Measurements from ENCODE around the gene EPHB2.

EPHB2 gene

DNA sequence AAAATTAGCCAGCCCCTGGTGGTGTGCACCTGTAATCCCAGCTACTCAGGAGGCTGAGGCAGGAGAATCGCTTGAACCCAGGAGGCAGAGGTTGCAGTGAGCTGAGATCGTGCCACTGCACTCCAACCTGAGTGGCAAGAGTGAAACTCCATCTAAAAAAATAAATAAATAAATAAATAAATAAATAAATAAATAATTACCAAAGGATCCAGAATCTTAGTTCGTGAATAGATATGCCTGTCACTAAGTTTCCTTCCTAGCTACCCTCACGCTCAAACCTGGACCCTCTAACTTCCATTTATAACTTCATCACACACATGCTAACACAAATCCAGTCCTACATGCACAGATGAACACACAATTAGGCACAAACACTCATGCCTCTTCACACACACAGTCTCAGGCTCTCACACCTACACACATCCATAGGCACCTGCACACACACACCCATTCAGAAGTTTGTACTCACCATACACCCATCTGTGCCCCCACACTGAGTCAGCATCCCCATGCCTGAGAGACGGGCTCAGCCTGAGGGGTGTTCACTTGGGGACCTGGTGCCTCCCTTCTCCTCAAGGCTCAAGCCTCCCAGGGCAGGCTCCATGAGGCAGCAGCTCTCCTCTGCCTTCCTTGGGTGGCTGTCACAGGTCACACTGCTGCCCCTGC lies 200.5 kb downstream of the EPHB2 start:
- no peak overlapping the region for H3K27ac ChIP-seq
- TF ChIP-seq ZFX (IDR thresholded peaks at IDR 0.05; ENCODE audit: borderline replicate concordance) = no peak
- TF ChIP-seq, protein P1, sequence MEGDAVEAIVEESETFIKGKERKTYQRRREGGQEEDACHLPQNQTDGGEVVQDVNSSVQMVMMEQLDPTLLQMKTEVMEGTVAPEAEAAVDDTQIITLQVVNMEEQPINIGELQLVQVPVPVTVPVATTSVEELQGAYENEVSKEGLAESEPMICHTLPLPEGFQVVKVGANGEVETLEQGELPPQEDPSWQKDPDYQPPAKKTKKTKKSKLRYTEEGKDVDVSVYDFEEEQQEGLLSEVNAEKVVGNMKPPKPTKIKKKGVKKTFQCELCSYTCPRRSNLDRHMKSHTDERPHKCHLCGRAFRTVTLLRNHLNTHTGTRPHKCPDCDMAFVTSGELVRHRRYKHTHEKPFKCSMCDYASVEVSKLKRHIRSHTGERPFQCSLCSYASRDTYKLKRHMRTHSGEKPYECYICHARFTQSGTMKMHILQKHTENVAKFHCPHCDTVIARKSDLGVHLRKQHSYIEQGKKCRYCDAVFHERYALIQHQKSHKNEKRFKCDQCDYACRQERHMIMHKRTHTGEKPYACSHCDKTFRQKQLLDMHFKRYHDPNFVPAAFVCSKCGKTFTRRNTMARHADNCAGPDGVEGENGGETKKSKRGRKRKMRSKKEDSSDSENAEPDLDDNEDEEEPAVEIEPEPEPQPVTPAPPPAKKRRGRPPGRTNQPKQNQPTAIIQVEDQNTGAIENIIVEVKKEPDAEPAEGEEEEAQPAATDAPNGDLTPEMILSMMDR (IDR thresholded peaks at IDR 0.05) = no peak

DNA sequence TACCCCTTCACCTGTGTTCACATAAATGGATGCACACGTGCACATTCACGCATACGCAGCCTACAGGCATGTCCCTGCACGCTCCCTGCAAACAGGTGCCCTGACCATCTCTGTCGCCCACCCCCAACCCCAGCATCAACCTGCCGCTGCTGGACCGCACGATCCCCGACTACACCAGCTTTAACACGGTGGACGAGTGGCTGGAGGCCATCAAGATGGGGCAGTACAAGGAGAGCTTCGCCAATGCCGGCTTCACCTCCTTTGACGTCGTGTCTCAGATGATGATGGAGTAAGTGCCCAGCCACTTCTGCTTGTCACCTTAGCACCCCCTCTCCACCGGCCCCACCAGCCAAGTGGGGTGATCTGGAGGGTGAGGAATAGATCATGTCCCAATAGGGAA lies 201.7 kb downstream of the EPHB2 start:
- H3K27ac ChIP-seq = no peak overlapping the region
- no peak for TF ChIP-seq ZFX (IDR thresholded peaks at IDR 0.05; ENCODE audit: borderline replicate concordance)
- TF ChIP-seq, protein P1 (IDR thresholded peaks at IDR 0.05) = no peak

DNA sequence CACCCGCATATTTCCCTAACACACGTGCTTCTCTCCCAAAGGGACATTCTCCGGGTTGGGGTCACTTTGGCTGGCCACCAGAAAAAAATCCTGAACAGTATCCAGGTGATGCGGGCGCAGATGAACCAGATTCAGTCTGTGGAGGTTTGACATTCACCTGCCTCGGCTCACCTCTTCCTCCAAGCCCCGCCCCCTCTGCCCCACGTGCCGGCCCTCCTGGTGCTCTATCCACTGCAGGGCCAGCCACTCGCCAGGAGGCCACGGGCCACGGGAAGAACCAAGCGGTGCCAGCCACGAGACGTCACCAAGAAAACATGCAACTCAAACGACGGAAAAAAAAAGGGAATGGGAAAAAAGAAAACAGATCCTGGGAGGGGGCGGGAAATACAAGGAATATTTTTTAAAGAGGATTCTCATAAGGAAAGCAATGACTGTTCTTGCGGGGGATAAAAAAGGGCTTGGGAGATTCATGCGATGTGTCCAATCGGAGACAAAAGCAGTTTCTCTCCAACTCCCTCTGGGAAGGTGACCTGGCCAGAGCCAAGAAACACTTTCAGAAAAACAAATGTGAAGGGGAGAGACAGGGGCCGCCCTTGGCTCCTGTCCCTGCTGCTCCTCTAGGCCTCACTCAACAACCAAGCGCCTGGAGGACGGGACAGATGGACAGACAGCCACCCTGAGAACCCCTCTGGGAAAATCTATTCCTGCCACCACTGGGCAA lies 202.9 kb downstream of the EPHB2 start:
- H3K27ac ChIP-seq = no peak overlapping the region
- TF ChIP-seq, protein P1 (IDR thresholded peaks at IDR 0.05) = no peak
- no peak for TF ChIP-seq ZFX (IDR thresholded peaks at IDR 0.05; ENCODE audit: borderline replicate concordance)

DNA sequence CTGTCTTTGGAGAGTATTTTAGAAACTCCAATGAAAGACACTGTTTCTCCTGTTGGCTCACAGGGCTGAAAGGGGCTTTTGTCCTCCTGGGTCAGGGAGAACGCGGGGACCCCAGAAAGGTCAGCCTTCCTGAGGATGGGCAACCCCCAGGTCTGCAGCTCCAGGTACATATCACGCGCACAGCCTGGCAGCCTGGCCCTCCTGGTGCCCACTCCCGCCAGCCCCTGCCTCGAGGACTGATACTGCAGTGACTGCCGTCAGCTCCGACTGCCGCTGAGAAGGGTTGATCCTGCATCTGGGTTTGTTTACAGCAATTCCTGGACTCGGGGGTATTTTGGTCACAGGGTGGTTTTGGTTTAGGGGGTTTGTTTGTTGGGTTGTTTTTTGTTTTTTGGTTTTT lies 203.5 kb downstream of the EPHB2 start:
- no peak overlapping the region for H3K27ac ChIP-seq

DNA sequence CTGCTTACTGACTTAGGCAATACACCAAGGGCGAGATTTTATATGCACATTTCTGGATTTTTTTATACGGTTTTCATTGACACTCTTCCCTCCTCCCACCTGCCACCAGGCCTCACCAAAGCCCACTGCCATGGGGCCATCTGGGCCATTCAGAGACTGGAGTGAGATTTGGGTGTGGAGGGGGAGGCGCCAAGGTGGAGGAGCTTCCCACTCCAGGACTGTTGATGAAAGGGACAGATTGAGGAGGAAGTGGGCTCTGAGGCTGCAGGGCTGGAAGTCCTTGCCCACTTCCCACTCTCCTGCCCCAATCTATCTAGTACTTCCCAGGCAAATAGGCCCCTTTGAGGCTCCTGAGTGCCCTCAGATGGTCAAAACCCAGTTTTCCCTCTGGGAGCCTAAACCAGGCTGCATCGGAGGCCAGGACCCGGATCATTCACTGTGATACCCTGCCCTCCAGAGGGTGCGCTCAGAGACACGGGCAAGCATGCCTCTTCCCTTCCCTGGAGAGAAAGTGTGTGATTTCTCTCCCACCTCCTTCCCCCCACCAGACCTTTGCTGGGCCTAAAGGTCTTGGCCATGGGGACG lies 204.1 kb downstream of the EPHB2 start:
- TF ChIP-seq ZFX (IDR thresholded peaks at IDR 0.05; ENCODE audit: borderline replicate concordance) = no peak
- TF ChIP-seq, protein P1 (IDR thresholded peaks at IDR 0.05) = no peak
- H3K27ac ChIP-seq = no peak overlapping the region

More for the DNA sequence above, 203.5 kb downstream of the EPHB2 start:
- no peak for TF ChIP-seq ZFX (IDR thresholded peaks at IDR 0.05; ENCODE audit: borderline replicate concordance)
- TF ChIP-seq, protein P1 (IDR thresholded peaks at IDR 0.05) = no peak

DNA sequence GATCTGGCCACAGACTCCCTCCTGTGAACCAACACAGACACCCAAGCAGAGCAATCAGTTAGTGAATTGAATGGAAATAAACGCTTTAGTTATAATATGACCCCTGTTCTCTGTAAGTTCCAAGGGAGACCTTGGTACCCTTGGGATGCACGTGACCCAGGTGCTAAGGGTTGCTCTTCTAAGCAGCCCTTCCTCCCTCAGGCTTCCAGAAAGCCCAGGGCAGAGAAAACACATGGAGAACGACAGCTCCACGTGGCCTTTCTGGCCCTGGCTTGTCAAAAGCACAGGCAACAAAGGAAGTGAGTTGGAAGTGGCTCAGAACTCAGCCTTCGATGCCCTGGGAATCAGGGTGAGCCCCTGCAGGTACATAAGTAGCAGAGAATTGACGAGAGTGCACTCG lies 204.6 kb downstream of the EPHB2 start:
- H3K27ac ChIP-seq = no peak overlapping the region
- TF ChIP-seq, protein P1 (IDR thresholded peaks at IDR 0.05) = no peak
- no peak for TF ChIP-seq ZFX (IDR thresholded peaks at IDR 0.05; ENCODE audit: borderline replicate concordance)

Data from 22Rv1 (cell line).